Stimulated activated CD4-positive, alpha-beta T cell treated with anti-CD3 and anti-CD28 coated beads, Interleukin-1b, Interleukin-23, amount 100 ng/mL, for 4 hours (primary cell): ENCODE results near the gene HMCN2.

ENCODE experiments used
- DNase-seq, 2 donors: peaks; one replicate each; pipeline ENCODE4 v3.0.0-alpha.2; 2020; ENCODE audit warnings: low read depth in 2 of 2

Gene HMCN2

GRCh38 chr9:130448771-130449603 is 183.4 kb downstream of the HMCN2 start:
- DNase-seq: no peak

- DNase-seq: no peak
Measured at GRCh38 chr9:130450344-130451003, 184.9 kb downstream of the HMCN2 start.

DNA sequence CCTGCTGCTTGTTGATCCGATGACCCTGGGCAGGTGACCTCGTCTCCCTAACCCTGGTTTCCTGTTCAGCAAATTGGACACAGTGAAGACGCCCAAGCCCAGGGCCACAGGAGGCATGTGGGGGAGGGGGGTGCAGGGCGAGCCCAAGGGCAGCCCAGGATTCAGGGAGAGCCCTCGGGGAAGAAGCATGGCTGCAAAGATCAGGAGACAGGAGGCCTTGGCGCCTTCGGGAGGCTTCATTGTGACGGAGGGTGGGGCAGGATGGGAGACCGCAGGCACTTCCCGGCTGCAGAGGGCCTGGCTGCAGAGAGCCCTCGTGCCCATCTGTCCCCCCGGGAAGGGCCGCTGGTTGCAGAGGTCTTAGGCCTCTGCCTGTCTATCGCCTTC is 185.4 kb downstream of the HMCN2 start:
- no peak for DNase-seq

DNA sequence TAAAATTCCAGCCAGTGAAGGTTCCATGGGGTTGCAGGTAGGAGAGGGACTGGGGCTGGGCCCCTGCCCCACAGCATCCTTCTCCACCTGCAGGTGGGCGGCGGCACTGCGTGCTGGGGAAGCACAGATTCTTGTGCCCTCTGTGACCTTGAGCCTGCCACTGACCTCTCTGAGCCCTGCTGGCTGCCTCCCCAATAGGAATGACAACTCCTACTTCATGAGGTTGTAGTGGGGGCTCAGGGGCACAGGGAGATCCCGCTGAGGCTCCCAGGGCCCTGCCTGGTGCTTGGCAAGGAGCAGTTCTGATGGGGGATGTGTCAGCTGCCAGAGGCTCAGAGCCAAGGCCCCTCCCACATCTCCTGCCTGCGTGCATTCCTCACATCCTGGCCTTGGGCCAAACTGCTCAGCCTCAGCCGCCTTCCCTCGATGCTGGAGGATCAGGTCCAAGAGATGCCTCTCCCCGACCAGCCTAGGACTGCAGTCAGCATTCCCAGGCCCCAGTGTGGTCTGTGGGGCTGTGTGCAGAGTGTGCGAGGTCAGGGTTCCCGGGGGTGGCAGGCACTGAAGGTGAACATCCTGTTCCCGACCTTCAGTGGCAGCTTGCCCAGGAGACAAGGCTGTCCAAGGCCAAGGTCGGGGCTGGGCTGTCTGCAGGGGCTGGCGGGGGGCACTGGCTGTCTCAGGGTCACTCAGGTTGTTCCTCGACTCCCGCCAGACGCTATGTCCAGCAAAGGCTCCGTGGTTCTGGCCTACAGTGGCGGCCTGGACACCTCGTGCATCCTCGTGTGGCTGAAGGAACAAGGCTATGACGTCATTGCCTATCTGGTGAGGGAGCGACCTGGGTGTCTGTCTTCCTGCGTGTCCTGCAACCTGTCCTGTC is 186.2 kb downstream of the HMCN2 start:
- DNase-seq: no peak

DNA sequence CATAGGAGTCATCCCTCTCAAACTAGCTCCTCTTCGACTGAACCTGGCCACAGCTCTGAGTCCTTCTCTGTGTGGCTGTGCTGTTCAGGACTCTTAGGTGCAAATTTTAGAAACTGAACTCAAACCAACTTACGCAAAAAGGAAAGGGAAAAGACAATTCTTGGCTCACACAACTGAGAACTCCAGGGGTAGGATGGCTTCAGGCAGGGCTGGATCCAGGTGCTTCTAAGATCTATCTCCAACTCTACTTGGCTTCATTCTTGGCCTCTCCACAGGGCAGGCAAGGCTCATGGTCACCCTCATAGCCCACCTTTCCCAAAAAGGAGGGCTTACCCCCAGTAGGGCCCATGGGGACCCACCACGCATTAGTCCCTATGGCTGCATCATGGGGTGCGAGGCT is 187.3 kb downstream of the HMCN2 start:
- DNase-seq: no peak

DNA sequence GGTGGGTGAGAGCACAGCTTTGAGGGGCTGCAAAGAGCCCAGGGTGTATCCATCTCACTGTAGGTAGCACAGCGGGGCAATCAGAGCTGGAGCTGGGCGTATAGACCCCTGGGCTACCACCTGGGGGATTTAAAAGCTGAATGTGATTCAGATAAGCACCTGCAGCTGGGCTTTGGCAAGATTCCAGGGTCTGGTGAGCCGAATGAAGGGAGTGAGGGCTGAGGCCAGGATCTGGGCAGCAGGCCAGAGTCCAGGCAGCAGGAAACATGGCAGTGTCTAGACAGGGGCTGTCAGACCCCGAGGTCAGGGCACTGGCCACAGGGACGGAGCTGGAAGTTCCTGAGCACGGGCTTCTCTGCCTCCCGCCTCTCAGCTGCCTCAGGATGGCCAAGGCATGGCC is 187.9 kb downstream of the HMCN2 start:
- no peak for DNase-seq

- no peak for DNase-seq
Measured at GRCh38 chr9:130454096-130454811, 188.7 kb downstream of the HMCN2 start.

- no peak for DNase-seq
Measured at GRCh38 chr9:130454812-130455325, 189.3 kb downstream of the HMCN2 start.

GRCh38 chr9:130458027-130458803 is 192.7 kb downstream of the HMCN2 start:
- DNase-seq: no peak

GRCh38 chr9:130458804-130459067 is 193.2 kb downstream of the HMCN2 start:
- no peak for DNase-seq

DNA sequence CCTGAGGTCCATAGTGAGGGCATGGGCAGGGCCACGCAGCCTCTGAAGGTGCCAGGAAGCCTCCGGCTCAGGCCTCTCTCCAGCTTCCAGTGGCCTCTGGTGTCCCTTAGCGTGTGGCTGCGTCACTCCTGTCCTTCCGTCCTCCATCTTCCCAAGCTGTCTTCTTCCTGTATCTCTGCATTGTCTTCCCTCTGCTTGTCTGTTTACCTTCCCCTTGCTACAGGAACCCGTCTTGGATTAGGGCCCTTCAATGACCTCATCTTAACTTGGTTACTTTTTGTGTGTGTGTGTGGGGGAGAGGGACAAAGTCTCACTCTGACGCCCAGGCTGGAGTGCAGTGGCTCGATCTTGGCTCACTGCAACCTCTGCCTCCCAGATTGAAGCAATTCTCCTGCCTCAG is 193.6 kb downstream of the HMCN2 start:
- DNase-seq: no peak

GRCh38 chr9:130459941-130460669 is 194.5 kb downstream of the HMCN2 start:
- DNase-seq: no peak

- peak; percentile 71 for DNase-seq
Measured at GRCh38 chr9:130461218-130461630, 195.7 kb downstream of the HMCN2 start.

DNA sequence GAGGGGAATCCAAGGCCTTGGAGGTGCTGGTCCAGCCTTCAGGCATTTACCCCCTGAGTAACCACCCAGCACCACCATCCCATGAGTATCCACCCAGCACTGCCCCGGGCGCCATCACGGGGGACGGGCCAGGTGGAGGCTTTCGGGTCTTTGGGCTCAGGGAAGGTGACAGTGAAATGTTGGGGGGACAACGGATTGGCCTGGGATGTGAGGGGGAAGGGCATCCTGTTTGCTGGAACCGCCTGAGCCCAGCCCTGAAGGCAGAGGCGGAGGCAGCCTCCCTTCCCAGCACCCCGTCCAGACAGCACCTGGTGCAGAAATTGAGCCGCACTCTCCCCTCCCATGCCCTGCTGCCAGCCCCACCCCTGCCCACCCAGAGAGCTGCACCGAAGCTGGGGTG is 196.2 kb downstream of the HMCN2 start:
- no peak for DNase-seq

DNA sequence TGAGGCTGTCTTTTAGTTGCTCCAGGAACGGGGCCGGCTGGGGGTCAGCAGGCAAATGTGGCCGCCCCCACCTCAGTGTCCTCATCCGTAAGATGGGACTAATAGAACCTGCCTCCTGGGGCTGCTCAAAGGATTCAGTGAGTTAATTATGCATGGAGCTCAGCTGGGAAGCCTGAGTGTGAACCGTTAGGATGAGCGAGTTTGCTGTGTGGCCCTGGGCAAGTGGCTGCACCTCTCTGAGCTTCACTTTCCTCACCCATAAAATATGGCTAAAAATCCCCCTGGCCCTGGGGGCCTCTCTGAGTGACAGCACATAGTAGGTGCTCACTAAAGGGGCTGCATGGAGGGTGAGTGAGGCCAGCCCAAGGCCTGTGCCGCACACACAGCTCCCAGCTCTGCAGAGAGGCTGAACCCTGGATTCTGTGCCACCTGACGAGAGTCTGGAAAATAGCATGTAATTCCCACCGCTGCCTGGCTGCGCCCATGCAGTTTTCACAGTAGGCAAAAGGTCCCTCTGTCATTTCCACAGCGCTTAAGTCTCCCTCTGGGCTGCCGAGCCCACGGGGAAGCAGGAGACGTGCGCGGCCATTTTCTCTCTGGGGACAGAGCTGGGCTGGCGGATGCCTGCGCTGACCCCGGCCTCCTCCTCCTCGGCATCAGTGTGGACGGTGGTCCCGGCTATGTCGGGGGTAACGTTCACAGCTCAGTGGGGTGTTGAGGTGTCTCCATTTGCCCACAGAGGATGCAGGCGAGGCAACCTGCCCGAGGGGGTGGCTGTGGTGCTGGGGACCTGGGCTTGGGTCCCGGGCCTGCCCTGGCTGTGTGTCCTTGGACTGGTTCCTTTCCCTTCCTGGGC is 197.4 kb downstream of the HMCN2 start:
- DNase-seq: no peak

DNA sequence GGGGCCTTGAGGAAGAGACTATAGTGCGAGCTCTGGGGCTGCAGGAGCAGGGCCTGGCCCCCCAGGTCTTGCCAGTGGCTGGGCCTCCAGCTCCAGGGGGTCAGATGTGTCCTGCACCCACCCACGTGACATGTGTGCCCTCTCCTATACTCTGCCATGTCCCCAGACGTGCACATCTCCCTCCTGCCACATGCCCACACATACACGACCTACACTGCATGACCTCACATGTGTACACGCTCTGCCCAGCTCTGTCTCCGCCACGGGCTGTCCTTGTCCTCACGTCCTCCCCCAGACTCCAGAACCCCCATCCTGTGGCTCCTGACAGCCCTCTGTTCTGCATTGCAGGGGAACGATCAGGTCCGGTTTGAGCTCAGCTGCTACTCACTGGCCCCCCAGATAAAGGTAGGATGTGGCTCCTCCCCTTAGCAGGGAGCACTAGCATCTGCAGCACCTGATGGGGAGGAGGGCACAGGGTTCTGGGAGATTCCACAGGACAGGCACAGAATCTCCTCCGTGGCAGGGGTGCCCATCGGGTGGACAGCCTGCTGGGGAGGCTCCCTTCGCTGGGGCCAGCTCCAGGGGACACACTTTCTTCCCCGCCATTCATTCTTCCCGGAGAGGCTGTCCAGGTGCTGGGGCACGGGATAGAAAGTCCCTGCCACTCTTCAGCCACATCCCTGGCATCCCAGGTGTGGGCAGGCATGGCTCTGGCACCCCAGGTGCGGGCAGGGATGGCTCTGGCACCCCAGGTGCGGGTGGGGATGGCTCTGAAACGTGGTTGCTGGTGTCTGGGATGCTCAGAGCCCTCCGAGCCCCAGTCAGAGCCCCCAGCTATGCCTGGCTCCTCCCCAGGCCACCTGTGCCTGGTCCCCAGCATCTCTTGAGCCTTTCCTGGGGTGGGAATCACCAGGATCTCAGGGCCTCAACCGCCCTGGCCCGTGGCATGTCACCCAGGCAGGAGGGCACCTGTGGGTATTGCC is 198.5 kb downstream of the HMCN2 start:
- DNase-seq: no peak

- DNase-seq: no peak
Measured at GRCh38 chr9:130465383-130466096, 200.0 kb downstream of the HMCN2 start.
